Mucosa of rectum (tissue), 2 donors: ENCODE measurements around the gene GSTM3.
A peak's percentile ranks its signal among the peaks of the same experiment; 100 is the strongest.

Experiments used
- H3K27ac ChIP-seq, 2 donors: one replicate each; pipeline ENCODE4 v1.7.0; 2013; ENCODE audit warnings: inconsistent platforms in 2 of 2, low read depth in 2 of 2, low read length in 2 of 2
- H3K27me3 ChIP-seq, 2 donors: one replicate each; pipeline ENCODE4 v1.7.0; 2013; ENCODE audit warnings: low read length in 2 of 2; ENCODE audit not compliant: control insufficient read depth in 2 of 2, insufficient read depth in 2 of 2
- H3K36me3 ChIP-seq, 2 donors: one replicate each; pipeline ENCODE4 v1.7.0; 2013; ENCODE audit warnings: low read length in 2 of 2; ENCODE audit not compliant: control insufficient read depth in 2 of 2, insufficient read depth in 2 of 2
- H3K4me1 ChIP-seq, 2 donors: one replicate each; pipeline ENCODE4 v1.7.0; 2013; ENCODE audit warnings: low read length in 2 of 2, mild to moderate bottlenecking in 1 of 2; ENCODE audit not compliant: control insufficient read depth in 2 of 2, insufficient read depth in 2 of 2
- H3K4me3 ChIP-seq, 2 donors: one replicate each; pipeline ENCODE4 v1.7.0; 2013; ENCODE audit warnings: low read length in 2 of 2
- H3K9ac ChIP-seq, 2 donors: one replicate each; pipeline ENCODE4 v1.7.0; 2013; ENCODE audit warnings: low read length in 2 of 2, low read depth in 1 of 2, mild to moderate bottlenecking in 1 of 2
- H3K9me3 ChIP-seq, 2 donors: one replicate each; pipeline ENCODE4 v1.7.0; 2013; ENCODE audit warnings: low read length in 2 of 2; ENCODE audit not compliant: control insufficient read depth in 2 of 2
- donor health status: healthy.
- donor health status: Normal muscosa, but diverticular disease.

Gene GSTM3

GRCh38 chr1:109776206-109776835 is 35.5 kb upstream of the GSTM3 start:
- H3K27me3 ChIP-seq, result no peaks in the 10 kb centered on the region
- peaks cover 0 to 2% of the 10 kb centered on the region in 2 donors for H3K9me3 ChIP-seq
- H3K27ac ChIP-seq, result no peak overlapping the region
- no peak overlapping the region for H3K4me3 ChIP-seq
- no peaks in the 10 kb centered on the region for H3K36me3 ChIP-seq
- H3K9ac ChIP-seq, result no peak overlapping the region
- H3K4me1 ChIP-seq, result peaks cover 3 to 4% of the 10 kb centered on the region in 2 donors

DNA sequence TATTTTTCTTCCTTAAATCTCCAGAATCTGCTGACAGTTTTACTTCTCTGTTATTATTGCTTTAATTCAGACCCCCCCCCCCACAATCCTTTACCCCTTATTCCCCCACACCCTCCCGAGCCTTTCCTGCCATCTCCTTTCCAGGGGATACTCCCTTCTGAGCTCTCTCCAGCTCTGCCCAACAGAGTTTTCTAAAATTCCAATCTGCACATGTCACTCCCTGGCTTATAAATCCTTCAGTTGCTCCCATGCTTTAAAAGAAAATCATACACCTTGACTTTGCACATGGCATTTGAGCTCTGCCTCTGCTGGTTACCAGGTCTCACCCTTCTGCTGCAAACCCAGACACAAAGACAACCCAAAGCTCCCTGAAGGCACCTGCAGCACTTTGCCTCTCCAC is 34.6 kb upstream of the GSTM3 start:
- Histone ChIP-seq H3K4me1 (peaks cover 3 to 4% of the 10 kb centered on the region in 2 donors), H3K9me3 (no peaks in the 10 kb centered on the region), H3K36me3 (no peaks in the 10 kb centered on the region), H3K4me3 (no peak overlapping the region), H3K9ac (no peak overlapping the region), H3K27ac (no peak overlapping the region), H3K27me3 (no peaks in the 10 kb centered on the region)

DNA sequence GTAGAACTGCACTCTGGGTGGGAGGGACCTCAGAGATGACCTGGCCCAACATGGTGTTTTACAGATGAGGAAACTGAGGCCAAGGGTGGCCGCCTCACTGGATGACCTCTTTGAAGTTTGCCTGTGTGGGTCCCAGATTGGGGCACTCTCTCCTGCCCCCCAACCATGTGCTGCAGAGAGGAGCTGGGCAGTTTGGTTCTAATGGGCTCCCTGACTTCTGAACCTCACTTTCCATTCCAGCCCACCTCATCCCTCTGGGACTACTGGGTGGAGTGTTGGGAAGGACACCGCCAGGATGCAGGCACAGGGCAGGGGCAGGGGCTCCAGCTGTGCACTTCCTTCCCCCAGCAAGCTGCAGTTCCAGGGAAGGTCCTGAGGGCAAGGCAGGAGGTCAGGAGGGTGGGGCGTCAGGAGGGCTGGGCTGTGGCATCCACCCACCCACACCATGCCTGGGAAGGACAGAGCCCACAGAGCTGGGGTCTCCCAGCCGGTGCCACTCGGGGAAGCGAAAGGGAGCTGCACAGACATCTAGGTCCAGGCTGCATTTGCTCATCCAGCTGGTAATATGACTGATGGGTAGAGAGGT is 33.2 kb upstream of the GSTM3 start:
- Histone ChIP-seq H3K36me3 (no peaks in the 10 kb centered on the region), H3K9ac (no peak overlapping the region)

DNA sequence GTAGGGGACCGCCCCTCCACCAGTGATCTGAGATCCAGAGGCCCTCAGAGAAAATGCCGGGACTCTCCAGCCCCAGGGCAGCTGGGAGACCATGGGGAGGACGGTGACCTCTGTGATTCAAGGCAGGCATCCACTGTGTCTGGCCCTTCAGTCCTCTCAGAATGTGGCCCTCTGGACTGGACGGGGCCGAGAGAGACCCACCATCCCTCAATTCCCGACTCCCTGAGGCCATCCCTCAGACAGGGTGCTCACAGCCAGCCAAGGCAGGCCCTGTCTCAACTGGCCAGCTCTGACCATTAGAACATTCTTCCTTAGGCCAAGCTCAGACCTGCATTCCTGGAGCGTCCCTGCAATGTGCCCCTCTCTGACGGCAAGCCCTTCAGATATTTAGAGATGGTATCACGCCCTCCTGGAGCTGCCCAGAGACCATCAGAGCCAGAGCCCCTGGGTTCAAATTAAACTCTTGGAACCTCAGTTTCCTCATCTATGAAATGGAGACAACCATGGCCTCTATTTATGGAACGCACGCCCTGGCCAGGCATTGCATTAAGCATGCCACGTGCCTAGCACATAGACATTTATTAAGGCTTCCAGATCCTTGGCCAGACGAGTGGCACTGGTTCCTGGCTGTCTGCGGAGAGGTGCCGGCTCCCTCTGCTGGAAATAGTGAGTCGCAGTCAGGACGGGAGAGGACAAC is 32.5 kb upstream of the GSTM3 start:
- Histone ChIP-seq H3K27ac (no peak overlapping the region), H3K9ac (no peak overlapping the region), H3K27me3 (no peaks in the 10 kb centered on the region), H3K4me3 (no peak overlapping the region), H3K36me3 (no peaks in the 10 kb centered on the region), H3K9me3 (no peaks in the 10 kb centered on the region), H3K4me1 (peaks cover 3 to 4% of the 10 kb centered on the region in 2 donors)

More for the DNA sequence above, 33.2 kb upstream of the GSTM3 start:
- no peak overlapping the region for H3K27ac ChIP-seq
- no peaks in the 10 kb centered on the region for H3K9me3 ChIP-seq
- H3K27me3 ChIP-seq, result no peaks in the 10 kb centered on the region
- no peak overlapping the region for H3K4me3 ChIP-seq
- peaks cover 3 to 4% of the 10 kb centered on the region in 2 donors for H3K4me1 ChIP-seq

DNA sequence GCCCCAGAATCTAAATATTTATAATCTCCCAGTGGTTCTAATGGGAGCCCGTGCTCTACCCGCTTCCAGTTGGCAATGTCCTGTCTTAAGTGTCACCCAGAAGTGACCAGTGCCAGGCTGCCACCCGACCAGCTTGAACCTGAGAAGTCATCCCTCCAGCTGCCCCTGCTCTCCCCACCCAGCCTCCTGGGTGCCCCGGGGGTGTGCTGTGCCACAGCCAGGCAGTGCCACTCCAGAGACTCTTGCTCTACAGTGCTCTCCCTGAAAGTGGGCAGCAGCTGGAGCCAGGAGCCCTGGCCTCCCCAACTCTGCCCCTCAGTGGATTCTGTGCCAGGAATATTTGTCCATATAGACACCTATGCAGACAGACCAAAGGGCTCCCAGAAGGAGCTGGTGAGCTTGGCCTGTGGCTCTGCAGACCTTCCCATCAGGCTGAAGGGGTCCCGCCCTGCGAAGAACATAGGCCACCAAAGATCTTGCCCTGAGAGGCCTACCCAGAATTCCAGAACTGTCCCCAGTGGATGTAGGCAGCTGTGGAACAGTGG is 31.9 kb upstream of the GSTM3 start:
- H3K9me3 ChIP-seq, result no peaks in the 10 kb centered on the region
- H3K4me1 ChIP-seq, result peaks cover 3 to 4% of the 10 kb centered on the region in 2 donors
- H3K4me3 ChIP-seq, result no peak overlapping the region
- no peaks in the 10 kb centered on the region for H3K36me3 ChIP-seq
- H3K27me3 ChIP-seq, result no peaks in the 10 kb centered on the region
- no peak overlapping the region for H3K27ac ChIP-seq
- H3K9ac ChIP-seq, result no peak overlapping the region

GRCh38 chr1:109771712-109772657 is 31.1 kb upstream of the GSTM3 start:
- Histone ChIP-seq H3K9me3 (no peaks in the 10 kb centered on the region), H3K27ac (peak overlapping the region in 1 of 2 donors; percentile 24), H3K9ac (peak overlapping the region in 1 of 2 donors; percentile 14), H3K4me3 (no peak overlapping the region), H3K27me3 (no peaks in the 10 kb centered on the region), H3K36me3 (no peaks in the 10 kb centered on the region), H3K4me1 (peaks cover 3 to 4% of the 10 kb centered on the region in 2 donors)

DNA sequence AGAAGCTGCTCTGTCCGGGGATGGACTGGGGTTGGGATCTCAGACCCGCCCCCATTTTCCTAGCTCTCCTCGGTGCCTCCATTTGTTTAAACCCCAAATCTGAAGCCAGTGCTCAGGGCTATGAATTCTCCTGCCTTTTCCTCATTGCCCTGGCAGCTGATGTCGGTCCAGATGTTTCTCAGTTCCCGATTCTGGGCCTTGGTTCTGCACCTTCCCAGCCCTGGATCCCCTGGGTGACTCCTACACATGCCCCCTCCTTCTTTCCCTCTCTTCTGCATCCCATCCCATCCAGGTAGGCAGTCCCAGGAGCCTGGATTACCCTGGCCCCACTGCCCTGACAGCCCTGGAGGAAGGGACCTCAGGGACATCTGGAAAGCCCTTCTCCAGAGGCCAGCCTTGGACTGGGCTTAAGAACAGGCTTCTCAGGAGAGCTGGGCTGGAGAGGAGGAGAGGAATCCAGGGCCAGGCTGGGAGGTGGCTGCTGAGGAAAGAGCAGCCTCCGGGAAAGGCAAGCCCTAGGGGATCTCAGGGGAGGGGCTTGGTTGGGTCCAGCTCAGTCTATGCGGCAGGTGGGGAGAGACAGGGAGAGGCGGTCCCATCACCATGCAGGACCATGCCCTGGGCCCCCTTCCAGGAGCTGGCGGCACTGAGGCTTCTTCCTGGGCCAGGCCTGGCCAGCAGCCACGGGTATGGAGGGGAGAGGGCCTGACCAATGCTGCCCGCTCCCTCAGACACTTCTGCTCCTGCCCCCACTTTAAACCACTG is 29.7 kb upstream of the GSTM3 start:
- Histone ChIP-seq H3K27me3 (no peaks in the 10 kb centered on the region), H3K27ac (no peak overlapping the region), H3K36me3 (no peaks in the 10 kb centered on the region), H3K4me1 (peaks cover 8 to 13% of the 10 kb centered on the region in 2 donors), H3K9me3 (no peaks in the 10 kb centered on the region), H3K4me3 (no peak overlapping the region), H3K9ac (no peak overlapping the region)

GRCh38 chr1:109769330-109770078 is 28.7 kb upstream of the GSTM3 start:
- Histone ChIP-seq H3K9ac (no peak overlapping the region), H3K27me3 (no peaks in the 10 kb centered on the region), H3K9me3 (no peaks in the 10 kb centered on the region)

GRCh38 chr1:109768820-109769219 is 28.0 kb upstream of the GSTM3 start:
- H3K27ac ChIP-seq, result no peak overlapping the region
- no peaks in the 10 kb centered on the region for H3K27me3 ChIP-seq
- peaks cover 23 to 30% of the 10 kb centered on the region in 2 donors for H3K4me1 ChIP-seq
- no peak overlapping the region for H3K9ac ChIP-seq
- no peaks in the 10 kb centered on the region for H3K36me3 ChIP-seq
- no peaks in the 10 kb centered on the region for H3K9me3 ChIP-seq
- no peak overlapping the region for H3K4me3 ChIP-seq

More at GRCh38 chr1:109769330-109770078, 28.7 kb upstream of the GSTM3 start:
- no peak overlapping the region for H3K27ac ChIP-seq
- no peak overlapping the region for H3K4me3 ChIP-seq
- peaks cover 17 to 23% of the 10 kb centered on the region in 2 donors for H3K4me1 ChIP-seq
- H3K36me3 ChIP-seq, result no peaks in the 10 kb centered on the region
